HG02938 (cell line): ENCODE data around the gene TBL1XR1.
A peak's percentile ranks its signal among the peaks of the same experiment; 100 is the strongest.

Experiments used
- ATAC-seq: cut with Tn5 transposase; IDR thresholded peaks from one replicate; pipeline ENCODE4 v1.9.1; 2021; ENCODE audit warnings: mild to moderate bottlenecking, moderate library complexity; ENCODE audit not compliant: unreplicated experiment

TBL1XR1 gene

DNA sequence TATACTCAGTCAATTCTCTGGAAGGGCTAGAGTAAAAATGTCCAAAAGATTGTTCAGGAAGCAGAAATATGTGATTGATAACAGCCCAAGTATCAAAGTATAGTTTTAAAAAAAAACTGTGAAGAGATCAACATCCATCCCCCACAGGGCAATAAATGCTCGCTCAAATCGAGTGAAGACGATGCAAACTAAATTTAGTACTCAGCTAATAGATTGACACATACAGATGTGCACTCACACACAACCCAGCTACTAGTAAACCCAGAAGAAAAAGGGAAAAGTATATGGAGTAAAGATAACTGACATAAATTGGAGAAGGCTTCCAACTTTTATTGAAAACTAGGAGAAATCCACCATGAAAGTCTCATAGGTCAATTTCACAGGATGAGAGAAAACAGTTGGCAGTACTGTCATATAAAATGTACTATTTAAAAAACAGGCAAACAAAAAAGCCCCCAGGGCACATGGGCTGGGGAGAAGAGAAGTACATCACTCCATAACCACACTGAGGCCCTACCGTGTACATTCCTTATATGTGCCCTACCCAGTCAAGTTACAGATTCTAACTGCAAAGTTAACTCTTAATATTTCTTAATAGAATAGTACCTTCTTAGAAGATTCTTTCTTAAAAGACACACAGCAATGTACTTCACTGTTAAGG is 125.7 kb downstream of the TBL1XR1 start:
- ATAC-seq: no peak

DNA sequence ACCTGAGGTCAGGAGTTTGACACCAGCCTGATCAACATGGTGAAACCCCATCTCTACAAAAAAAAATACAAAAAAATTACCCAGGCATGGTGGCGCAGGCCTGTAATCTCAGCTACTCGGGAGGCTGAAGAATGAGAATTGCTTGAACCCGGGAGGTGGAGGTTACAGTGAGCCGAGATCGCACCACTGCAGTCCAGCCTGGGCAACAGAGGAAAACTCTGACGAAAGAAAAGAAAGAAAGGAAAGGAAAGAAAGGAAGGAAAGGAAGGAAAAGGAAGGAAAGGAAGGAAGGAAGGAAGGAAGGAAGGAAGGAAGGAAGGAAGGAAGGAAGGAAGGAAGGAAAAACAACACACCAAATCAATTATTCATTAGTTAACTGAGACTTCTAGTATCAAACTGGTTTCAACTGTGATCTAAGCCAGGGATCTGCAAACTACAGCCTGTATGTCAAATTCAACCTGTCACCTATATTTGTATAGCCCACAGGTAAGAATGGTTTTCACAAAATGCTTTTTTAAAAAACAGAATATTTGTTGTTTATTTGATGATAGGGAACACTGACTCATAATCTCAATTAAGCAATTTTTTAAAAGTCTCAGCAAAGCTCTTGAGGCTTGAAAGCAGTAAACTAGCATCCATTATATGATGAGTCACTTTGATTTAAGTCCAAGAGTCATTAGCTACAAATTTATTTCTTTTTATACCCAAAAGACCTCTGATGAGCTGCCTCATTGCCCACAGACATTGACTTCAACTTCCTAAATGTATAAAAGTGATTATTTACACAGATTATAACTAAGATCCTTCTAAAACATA is 127.6 kb downstream of the TBL1XR1 start:
- ATAC-seq: no peak

DNA sequence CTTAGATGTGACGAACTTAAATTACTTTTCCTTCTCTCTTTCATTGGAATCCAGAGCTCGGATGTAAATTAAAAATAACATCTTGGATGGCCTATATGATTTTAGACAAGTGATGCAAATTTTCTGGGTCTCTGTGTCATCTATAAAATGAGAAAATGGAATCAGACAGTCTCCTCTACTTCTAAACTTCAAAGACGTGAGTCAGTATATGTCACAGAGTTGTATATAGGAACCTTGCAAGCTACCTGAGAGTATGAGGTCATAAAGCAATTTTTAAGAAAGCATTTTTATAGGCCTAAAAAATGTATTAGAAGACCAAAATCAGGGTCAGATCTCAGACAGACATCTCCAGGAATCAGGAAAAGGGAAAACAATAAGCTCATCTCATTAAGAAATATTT is 128.3 kb downstream of the TBL1XR1 start:
- ATAC-seq: no peak

DNA sequence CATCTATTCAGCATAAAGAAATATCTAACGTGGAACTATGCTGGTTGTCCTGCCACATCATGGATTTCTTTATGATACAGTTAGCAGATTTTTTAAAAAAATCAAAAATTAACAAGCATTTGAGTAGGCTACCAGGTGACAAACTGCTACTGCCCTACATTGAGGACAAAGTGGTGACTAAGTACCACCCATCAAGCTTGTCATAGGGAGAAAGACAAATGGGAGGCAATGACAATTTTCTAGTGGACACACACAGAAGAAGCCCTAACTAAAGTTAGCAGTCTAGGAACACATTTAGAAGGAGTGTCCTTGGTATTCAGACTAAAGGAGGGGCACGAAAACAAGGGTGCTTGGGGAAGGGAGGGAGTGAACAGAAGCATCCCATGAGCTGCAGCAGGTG is 131.2 kb downstream of the TBL1XR1 start:
- ATAC-seq: no peak

DNA sequence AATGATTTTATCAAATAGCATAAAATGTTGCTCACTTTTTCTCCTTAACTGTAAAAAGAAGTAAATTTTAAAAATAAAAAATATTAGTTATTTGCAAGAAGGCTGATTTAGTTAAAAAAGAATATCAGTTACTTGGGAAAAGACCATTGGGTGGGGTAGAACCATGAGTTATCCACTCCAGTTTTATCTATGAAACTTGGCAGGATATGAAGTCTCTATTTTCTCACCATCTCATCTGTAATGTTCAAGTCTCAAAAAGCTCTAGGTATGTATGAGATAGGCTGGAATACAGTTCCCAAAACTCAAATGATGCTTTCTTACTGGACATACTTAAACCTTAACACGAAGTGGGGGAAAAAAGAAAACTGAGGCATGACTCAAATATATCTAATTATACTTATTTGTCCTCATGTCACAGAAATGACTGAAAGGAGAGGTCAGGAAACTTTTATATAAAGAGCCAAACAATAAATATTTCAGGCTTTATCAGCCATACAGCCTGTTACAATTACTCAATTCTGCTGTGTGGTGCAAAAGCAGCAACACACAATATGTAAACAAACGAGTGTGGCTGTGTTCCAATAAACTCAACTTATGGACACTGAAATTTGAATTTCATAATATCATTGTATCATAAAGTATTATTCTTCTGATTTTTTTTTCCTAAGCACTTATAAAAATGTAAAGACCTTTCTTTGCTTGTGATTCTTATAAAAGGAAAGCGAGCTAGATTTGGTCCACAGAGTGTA is 131.8 kb downstream of the TBL1XR1 start:
- no peak for ATAC-seq

DNA sequence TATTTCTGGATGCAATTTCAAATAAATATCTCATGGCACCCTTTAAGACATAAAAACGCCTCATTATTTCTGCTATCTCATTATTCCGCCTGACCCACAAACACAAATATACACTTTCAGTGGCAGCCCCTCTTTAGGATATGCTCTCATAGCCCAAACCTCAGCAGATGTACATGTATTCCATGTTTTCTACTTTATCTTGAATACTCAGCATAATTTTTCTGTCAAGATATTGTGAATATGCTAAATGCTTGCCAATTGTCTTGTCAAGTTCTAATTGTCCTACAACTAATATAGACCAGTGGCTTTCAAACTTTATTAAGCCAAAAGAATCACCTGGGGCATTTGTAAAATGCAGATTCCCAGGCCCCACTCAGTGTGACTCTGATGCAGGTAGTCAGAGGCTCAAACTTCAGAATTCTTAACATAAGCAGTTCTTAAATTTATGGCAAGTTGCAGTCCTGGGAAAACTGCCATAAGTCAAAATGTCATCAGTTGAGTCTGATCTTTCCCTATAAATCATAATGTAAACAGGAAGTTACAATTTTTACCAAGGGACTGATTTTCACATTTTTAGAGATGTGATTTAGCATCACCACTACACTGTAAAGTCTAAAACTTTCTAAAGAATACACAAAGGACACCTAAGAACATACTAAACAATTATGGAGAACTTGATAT is 135.1 kb downstream of the TBL1XR1 start:
- no peak for ATAC-seq

DNA sequence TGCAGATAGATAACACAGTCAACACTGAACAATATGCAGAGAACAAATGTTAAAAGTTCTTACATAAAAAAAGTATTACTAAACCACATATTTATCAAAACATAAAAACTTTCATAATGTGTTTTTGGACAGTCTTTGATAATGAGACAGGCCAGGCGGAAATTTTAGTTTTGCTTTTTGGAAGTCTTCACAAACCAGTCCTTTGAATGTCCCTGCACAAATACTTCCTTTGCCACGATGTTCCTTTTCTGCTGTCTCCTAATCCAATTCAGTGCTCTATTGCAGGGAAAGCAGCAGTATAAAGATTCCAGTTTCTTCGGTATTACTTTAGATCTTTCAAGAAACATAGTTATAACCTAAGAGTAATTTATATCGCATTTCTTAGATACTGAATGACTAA is 135.9 kb downstream of the TBL1XR1 start:
- ATAC-seq: no peak

DNA sequence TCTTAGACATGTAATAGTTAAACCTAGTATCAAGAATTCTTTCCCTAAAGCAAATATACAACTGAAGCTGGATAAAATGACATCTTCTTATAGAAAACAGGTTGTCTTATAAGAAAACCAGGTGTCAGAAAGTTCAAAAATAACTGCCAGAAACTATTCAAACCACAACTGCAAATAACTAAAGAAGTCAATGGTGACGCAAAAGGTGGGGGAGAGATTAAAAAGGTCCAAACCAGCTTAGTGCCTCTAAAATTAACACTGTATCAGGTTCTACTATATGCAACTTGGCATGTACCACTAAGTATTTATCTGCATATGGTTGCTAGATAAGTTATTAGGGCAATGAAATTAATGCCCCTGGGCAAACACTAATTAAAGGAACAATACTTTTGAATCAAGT is 136.8 kb downstream of the TBL1XR1 start:
- no peak for ATAC-seq

DNA sequence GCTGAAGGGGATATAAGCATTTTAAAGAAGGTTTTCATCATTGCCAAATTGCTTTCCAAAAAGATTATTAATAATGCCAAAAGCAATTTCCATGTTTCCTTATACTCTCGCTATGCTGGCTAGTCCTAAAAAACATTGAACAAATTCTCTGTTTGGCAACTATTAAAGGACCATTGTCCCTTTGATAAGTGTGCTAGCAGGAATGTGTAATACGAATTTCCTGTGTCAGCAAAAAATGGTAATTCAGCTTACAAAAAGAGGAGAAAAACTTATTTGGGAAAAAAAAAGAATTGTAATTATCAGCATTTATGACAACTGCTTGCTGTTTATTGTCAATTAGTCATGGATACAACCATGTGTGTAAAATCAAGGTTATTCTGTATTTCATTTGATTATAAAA is 138.6 kb downstream of the TBL1XR1 start:
- no peak for ATAC-seq

DNA sequence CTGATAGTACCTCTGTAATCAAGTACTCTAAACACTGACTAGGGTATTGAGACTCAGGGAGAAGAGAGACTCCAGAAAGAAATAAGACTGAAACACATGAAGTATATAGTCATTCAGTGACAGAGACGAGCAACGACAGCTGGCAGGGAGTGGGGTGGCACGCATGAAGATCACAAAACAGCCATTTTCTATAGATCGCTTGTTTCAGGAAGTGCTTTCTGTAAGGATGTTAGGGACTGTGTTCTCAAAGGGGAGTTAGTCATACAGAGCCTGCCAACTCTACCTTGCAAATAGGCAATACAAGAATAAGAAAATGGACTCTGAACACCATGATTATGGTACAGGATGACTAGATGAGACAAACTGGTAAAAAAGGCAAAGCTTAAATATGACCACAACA is 139.5 kb downstream of the TBL1XR1 start:
- peak; percentile 96 for ATAC-seq

DNA sequence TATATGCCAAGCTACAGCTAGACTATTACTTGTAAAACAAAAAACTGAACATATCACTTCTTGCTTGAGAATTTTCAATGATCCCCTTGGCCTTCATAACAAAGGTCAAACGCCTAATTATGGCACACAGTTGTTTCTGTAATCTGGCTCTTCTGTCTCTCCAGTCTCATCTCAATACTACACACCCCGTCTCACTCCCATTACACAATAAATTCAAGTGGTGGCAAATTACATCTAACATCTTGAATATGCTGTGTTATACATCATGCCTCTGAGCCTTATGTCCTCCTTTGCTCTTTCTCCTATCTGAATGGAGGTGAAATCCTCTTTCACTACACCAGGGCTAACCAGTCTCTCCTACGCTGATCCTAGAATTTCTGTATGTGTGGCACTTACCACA is 140.4 kb downstream of the TBL1XR1 start:
- ATAC-seq: no peak

DNA sequence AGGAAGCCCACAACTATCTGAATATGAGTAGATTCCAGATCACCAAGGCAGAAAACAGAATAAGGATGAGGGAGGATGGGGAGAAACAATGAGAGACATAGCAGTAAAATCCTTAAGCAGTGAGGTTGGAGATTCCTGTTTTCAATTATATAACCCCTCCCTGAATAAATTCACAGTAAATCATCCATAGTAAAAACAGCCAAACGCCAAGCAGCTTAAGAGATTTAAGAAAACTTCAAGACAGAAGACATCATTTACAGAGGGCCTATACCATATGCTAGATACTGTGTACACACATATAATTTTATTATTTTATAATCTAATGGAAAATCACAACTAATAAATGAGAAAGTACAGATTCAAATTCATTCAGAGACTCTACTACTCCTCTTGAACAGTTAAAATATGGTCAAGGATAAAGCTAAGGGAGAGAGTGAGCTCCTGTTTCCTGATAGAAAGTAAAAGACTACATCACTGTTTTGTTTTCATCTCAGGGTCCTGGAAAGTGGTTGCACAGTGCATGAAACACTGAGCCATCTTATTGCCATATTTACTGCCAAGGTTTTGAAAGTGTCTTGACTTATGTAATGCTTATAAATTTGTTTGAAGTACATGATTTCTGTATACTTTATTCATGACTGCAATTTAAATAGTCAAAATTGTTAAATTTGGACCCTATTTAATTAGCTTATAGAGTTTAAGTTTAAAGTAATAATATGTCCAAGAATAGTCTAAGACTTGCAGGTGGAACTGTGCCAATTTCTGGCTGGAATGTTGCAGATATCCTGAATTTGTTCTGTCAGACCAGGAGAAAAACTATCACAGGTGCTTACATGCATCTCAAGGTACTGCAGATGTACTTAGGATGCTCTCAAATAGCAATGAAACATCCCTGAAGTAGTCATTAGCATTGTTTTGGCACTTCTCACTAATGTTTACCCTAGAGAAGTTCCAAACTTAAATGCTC is 141.4 kb downstream of the TBL1XR1 start:
- no peak for ATAC-seq

DNA sequence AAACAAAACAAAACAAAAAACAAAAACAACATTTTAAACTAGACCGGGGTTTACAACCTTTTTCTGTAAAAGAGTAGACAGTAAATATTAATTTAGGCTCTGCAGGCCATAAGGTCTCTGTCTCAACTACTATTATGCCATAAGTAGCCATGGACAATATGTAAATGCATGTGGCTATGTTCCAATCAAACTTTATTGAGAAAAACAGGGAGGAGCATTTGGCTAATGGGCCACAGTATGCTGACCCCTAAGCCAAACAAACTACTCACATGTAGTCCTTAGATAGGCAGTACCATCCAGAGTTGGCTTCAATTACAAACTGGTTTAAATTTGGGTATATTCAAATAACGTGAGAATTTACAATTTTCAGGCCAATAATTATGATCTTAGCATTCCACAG is 144.2 kb downstream of the TBL1XR1 start:
- no peak for ATAC-seq

DNA sequence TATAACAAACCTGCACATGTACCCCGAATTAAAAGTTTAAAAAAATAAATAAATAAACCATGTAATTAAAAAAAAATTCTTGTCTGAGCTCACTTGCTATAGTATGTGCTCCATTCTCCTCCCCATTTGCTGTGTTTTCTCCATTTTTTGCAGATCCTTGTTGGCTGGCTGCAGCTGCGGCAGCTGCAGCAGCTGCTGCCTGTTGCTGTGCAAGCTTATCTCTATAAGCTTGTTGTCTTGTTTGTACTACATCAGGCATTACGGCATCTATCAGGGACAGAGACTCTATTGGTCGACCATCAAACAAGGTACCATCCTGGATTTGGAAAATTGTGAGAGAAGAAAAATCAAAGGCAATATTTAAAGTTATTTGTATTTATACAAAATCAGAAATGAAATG is 145.9 kb downstream of the TBL1XR1 start:
- no peak for ATAC-seq

DNA sequence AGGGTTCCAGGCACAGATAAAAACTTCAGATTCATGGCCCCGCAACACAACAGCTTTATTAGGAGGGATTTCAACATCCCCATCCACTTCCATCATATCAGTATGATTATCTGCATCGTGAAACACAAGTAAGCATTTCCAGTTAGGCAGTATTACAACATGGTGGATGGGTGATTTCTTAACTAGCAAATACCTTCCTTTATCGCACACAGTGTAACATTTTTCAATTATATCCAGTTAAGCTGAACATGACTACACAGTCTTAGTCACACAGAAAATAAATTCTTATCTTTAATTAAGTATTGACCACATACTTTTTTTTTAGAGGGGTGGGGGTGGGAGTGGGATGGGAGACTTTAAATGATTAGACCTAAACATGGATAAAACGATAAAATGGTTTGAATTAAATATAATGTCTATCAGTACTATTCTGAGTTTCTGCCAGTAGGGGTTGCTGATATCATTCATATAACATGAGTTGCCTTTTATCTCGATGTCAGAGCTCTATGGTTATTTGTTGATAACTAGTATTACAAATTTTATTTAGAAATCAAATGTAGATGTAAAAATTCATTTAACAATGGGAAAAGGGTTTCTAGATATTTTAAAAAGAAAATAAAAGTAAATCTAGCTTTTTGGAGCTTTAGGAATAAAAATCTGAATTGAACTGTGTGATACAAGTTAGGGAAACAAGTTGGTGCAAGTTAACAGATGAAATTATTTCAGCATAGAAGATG is 146.6 kb downstream of the TBL1XR1 start:
- peak; percentile 64 for ATAC-seq

DNA sequence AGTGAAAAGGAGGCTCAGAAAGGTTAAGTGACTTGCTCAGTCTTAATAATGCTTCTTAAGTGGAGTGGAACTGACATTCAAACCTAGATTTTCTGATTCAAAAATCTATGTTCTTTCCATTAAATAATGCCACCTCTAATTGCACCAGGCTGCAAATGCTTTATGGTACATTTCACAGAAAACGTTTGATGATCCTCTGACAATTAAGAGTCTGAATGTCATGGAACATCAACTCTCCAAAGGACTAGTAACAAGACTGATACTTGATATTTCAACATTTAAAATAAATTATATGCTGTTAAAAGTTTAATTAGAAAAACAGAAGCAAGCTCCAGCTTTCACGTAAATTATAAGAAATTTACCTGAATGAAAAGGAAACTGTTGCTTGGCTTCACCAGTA is 151.5 kb downstream of the TBL1XR1 start:
- ATAC-seq: no peak

DNA sequence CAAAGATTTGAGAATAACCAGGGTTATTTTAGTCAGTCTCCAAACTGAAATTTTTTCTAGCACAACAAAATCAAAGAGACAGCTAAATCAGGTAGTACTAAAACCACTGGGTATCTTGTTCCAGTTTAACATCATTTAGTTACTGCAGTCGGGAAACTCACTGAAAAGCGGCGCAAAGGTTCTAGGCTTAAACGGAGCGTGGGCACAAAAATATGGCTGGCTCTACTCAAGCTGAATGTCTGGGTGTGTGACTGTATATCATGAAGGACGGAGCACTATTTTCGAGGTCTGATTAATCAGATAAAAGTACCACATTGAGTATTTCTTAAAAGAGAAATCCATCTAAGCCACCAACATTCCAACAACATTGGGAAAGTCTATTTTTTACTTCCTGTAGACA is 152.1 kb downstream of the TBL1XR1 start:
- no peak for ATAC-seq

DNA sequence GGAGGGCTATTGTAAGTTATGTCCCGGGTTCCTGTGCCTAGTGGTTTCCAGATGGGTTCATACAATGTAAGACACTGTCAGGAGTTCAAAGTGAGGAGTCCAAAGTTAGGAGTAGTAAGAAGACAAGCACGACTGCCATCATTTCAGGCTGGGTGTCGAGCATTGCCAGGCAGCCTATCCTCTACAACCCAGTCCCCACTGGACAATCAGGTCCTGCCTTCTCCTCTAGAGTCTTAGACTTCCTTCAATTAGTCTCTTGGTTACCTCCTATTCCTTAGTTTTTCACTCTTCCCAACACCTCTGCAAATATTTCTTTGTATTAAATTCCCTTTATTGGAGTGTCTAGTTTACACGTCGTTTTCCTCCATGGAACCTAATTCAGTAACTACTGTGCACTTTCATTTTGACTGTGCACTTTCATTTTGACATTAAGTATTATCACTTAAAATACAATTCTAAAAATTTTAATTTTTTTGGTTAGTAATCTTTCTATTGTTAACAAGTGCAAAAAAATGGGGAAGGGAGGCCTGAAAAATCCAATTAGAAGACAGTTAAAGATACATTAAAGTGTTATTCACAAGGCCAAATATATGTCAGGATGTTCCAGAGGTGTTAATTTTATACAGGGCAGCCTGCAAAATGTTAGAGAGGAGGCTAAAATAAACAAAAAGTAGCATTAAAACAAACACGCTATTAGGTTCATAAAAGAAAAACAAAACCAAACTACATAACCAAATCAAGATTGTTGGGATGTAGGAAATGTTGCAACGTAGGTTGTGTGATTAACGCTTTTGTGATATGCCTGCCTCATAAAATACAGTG is 155.3 kb downstream of the TBL1XR1 start:
- ATAC-seq: peak; percentile 42
